ENCODE data around the gene HHAT.

The HHAT gene

GRCh38 chr1:210688512-210689234 is 360.0 kb downstream of the HHAT start:
- no peak overlapping the region for H3K27ac ChIP-seq (ENCODE audit: low read depth, low read length)

DNA sequence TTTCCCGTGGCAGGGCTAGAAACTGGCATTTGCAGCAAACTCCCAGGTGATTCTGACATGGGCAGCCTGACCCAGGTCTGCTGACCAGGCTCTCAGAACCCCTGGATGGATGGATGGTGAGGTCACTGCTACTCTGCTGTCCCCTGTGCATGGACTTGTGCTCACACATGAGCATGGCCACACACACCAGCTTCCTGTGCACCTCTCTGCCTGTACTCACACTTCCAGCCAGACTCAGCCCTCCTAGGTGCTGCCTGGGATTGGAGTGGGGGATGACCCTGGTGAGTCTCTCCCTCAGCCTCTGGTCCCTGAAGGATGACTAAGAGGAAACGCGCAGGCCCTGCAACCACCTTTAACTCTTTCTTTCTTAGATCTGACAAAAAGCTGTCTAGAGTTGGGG is 361.1 kb downstream of the HHAT start:
- H3K36me3 ChIP-seq (ENCODE audit: control insufficient read depth, insufficient read depth, low read length): no peaks in the 10 kb centered on the region

More at GRCh38 chr1:210688512-210689234, 360.0 kb downstream of the HHAT start:
- no peak overlapping the region for H3K9ac ChIP-seq (ENCODE audit: low read length)
- H3K36me3 ChIP-seq (ENCODE audit: control insufficient read depth, insufficient read depth, low read length): no peaks in the 10 kb centered on the region
- H3K4me3 ChIP-seq (ENCODE audit: low read length): no peak overlapping the region
- no peaks in the 10 kb centered on the region for H3K4me1 ChIP-seq (ENCODE audit: control insufficient read depth, insufficient read depth, low read length)
- H3K27me3 ChIP-seq (ENCODE audit: control insufficient read depth, insufficient read depth, low read length): no peaks in the 10 kb centered on the region

DNA sequence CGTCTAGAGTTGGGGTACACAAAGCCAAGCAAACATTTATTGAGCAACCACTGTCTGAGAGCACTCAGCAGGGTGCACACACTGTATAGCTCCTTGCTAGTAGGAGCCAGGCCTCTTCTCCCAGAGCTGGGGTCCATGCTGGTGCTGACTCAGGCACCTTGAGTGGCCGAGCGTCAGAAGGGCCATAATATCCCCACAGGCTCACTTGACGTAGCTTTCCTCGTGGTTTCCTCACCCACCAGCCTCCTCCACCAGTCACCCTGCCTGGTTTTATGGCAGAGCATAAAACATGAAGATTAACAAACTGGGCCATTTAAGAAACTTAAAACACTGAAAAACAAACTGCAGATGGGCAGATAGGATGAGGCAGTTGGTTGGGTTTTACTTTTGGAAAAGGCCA is 361.5 kb downstream of the HHAT start:
- Histone ChIP-seq H3K4me1 (ENCODE audit: control insufficient read depth, insufficient read depth, low read length) (no peaks in the 10 kb centered on the region), H3K9ac (ENCODE audit: low read length) (no peak overlapping the region), H3K4me3 (ENCODE audit: low read length) (no peak overlapping the region), H3K36me3 (ENCODE audit: control insufficient read depth, insufficient read depth, low read length) (no peaks in the 10 kb centered on the region), H3K27me3 (ENCODE audit: control insufficient read depth, insufficient read depth, low read length) (no peaks in the 10 kb centered on the region), H3K27ac (ENCODE audit: low read depth, low read length) (no peak overlapping the region)

More for the DNA sequence above, 361.1 kb downstream of the HHAT start:
- H3K4me3 ChIP-seq (ENCODE audit: low read length): no peak overlapping the region
- no peaks in the 10 kb centered on the region for H3K4me1 ChIP-seq (ENCODE audit: control insufficient read depth, insufficient read depth, low read length)
- H3K27ac ChIP-seq (ENCODE audit: low read depth, low read length): no peak overlapping the region
- no peaks in the 10 kb centered on the region for H3K27me3 ChIP-seq (ENCODE audit: control insufficient read depth, insufficient read depth, low read length)
- no peak overlapping the region for H3K9ac ChIP-seq (ENCODE audit: low read length)

DNA sequence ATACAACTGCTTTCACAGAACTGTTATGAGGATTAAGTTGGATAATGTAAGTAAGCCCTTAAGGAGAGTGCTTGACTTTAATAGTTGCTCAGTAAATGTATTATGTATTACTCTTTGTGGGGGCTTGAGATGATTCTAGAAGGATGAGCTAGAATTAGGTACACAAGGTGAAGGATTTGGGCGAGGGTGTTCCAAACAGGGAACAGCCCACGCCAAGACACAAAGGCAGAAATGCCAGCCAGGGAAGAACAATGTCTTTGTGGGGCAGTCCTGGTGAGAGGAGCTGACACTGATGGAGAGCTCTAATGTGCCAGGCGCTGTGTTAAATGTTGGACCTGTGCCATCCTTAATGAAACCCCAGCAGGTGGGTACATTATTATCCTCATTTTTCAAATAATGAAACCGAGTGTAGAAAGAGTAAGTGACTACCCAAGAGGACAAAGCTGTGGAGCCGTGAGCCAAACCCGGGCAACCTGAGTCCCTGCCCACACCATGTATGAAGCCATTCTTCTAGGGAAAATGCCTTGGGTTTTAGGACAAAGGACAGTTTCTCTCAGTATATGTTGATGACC is 362.4 kb downstream of the HHAT start:
- Histone ChIP-seq H3K4me3 (ENCODE audit: low read length) (no peak overlapping the region), H3K27me3 (ENCODE audit: control insufficient read depth, insufficient read depth, low read length) (no peaks in the 10 kb centered on the region), H3K36me3 (ENCODE audit: control insufficient read depth, insufficient read depth, low read length) (no peaks in the 10 kb centered on the region), H3K4me1 (ENCODE audit: control insufficient read depth, insufficient read depth, low read length) (no peaks in the 10 kb centered on the region), H3K27ac (ENCODE audit: low read depth, low read length) (no peak overlapping the region), H3K9ac (ENCODE audit: low read length) (no peak overlapping the region)

DNA sequence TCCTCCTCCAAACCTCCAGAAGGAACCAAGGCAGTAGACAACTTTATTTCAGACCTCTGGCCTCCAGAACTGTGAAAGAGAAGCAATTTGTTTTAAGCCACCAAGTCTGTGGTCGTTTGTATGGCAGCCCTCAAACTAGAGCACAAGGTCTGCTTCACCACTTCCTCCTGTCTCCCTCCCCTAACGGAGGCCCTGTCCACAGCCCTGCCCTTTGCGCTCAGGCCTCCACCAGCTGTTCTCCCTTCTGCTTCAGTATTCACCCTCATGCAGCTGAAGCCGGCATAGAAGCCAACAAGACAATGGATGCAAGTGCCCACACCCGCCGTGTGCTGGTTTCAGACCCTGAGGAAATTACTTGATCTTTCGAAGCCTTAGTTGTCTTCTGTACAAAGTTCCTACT is 364.1 kb downstream of the HHAT start:
- no peak overlapping the region for H3K27ac ChIP-seq (ENCODE audit: low read depth, low read length)
- no peak overlapping the region for H3K4me3 ChIP-seq (ENCODE audit: low read length)
- H3K4me1 ChIP-seq (ENCODE audit: control insufficient read depth, insufficient read depth, low read length): no peaks in the 10 kb centered on the region
- no peaks in the 10 kb centered on the region for H3K36me3 ChIP-seq (ENCODE audit: control insufficient read depth, insufficient read depth, low read length)
- no peaks in the 10 kb centered on the region for H3K27me3 ChIP-seq (ENCODE audit: control insufficient read depth, insufficient read depth, low read length)
- H3K9ac ChIP-seq (ENCODE audit: low read length): no peak overlapping the region

- Histone ChIP-seq H3K4me1 (ENCODE audit: control insufficient read depth, insufficient read depth, low read length) (no peaks in the 10 kb centered on the region), H3K36me3 (ENCODE audit: control insufficient read depth, insufficient read depth, low read length) (no peaks in the 10 kb centered on the region), H3K27ac (ENCODE audit: low read depth, low read length) (no peak overlapping the region), H3K9ac (ENCODE audit: low read length) (no peak overlapping the region), H3K27me3 (ENCODE audit: control insufficient read depth, insufficient read depth, low read length) (no peaks in the 10 kb centered on the region), H3K4me3 (ENCODE audit: low read length) (no peak overlapping the region)
Measured at GRCh38 chr1:210695026-210695425, 366.3 kb downstream of the HHAT start.

GRCh38 chr1:210696709-210697108 is 368.0 kb downstream of the HHAT start:
- H3K4me1 ChIP-seq (ENCODE audit: control insufficient read depth, insufficient read depth, low read length): no peaks in the 10 kb centered on the region
- no peaks in the 10 kb centered on the region for H3K36me3 ChIP-seq (ENCODE audit: control insufficient read depth, insufficient read depth, low read length)
- no peak overlapping the region for H3K9ac ChIP-seq (ENCODE audit: low read length)
- no peak overlapping the region for H3K4me3 ChIP-seq (ENCODE audit: low read length)
- no peaks in the 10 kb centered on the region for H3K27me3 ChIP-seq (ENCODE audit: control insufficient read depth, insufficient read depth, low read length)
- no peak overlapping the region for H3K27ac ChIP-seq (ENCODE audit: low read depth, low read length)

- Histone ChIP-seq H3K4me1 (ENCODE audit: control insufficient read depth, insufficient read depth, low read length) (no peaks in the 10 kb centered on the region), H3K27me3 (ENCODE audit: control insufficient read depth, insufficient read depth, low read length) (no peaks in the 10 kb centered on the region), H3K36me3 (ENCODE audit: control insufficient read depth, insufficient read depth, low read length) (no peaks in the 10 kb centered on the region), H3K9ac (ENCODE audit: low read length) (no peak overlapping the region), H3K4me3 (ENCODE audit: low read length) (no peak overlapping the region), H3K27ac (ENCODE audit: low read depth, low read length) (no peak overlapping the region)
Measured at GRCh38 chr1:210697185-210697584, 368.5 kb downstream of the HHAT start.

- no peak overlapping the region for H3K4me3 ChIP-seq (ENCODE audit: low read length)
- no peak overlapping the region for H3K27ac ChIP-seq (ENCODE audit: low read depth, low read length)
- no peak overlapping the region for H3K9ac ChIP-seq (ENCODE audit: low read length)
- no peaks in the 10 kb centered on the region for H3K36me3 ChIP-seq (ENCODE audit: control insufficient read depth, insufficient read depth, low read length)
- no peaks in the 10 kb centered on the region for H3K27me3 ChIP-seq (ENCODE audit: control insufficient read depth, insufficient read depth, low read length)
- H3K4me1 ChIP-seq (ENCODE audit: control insufficient read depth, insufficient read depth, low read length): no peaks in the 10 kb centered on the region
Measured at GRCh38 chr1:210698661-210699060, 370.0 kb downstream of the HHAT start.

- H3K36me3 ChIP-seq (ENCODE audit: control insufficient read depth, insufficient read depth, low read length): no peaks in the 10 kb centered on the region
- no peak overlapping the region for H3K4me3 ChIP-seq (ENCODE audit: low read length)
- H3K27me3 ChIP-seq (ENCODE audit: control insufficient read depth, insufficient read depth, low read length): no peaks in the 10 kb centered on the region
- H3K4me1 ChIP-seq (ENCODE audit: control insufficient read depth, insufficient read depth, low read length): no peaks in the 10 kb centered on the region
- no peak overlapping the region for H3K9ac ChIP-seq (ENCODE audit: low read length)
- no peak overlapping the region for H3K27ac ChIP-seq (ENCODE audit: low read depth, low read length)
Measured at GRCh38 chr1:210700083-210700482, 371.4 kb downstream of the HHAT start.

GRCh38 chr1:210700511-210700910 is 371.8 kb downstream of the HHAT start:
- H3K27ac ChIP-seq (ENCODE audit: low read depth, low read length): no peak overlapping the region
- no peak overlapping the region for H3K4me3 ChIP-seq (ENCODE audit: low read length)
- H3K27me3 ChIP-seq (ENCODE audit: control insufficient read depth, insufficient read depth, low read length): no peaks in the 10 kb centered on the region
- H3K36me3 ChIP-seq (ENCODE audit: control insufficient read depth, insufficient read depth, low read length): no peaks in the 10 kb centered on the region
- H3K9ac ChIP-seq (ENCODE audit: low read length): no peak overlapping the region
- no peaks in the 10 kb centered on the region for H3K4me1 ChIP-seq (ENCODE audit: control insufficient read depth, insufficient read depth, low read length)

GRCh38 chr1:210702506-210702905 is 373.8 kb downstream of the HHAT start:
- Histone ChIP-seq H3K4me3 (ENCODE audit: low read length) (no peak overlapping the region), H3K4me1 (ENCODE audit: control insufficient read depth, insufficient read depth, low read length) (no peaks in the 10 kb centered on the region), H3K27ac (ENCODE audit: low read depth, low read length) (no peak overlapping the region), H3K36me3 (ENCODE audit: control insufficient read depth, insufficient read depth, low read length) (no peaks in the 10 kb centered on the region), H3K27me3 (ENCODE audit: control insufficient read depth, insufficient read depth, low read length) (no peaks in the 10 kb centered on the region), H3K9ac (ENCODE audit: low read length) (no peak overlapping the region)

DNA sequence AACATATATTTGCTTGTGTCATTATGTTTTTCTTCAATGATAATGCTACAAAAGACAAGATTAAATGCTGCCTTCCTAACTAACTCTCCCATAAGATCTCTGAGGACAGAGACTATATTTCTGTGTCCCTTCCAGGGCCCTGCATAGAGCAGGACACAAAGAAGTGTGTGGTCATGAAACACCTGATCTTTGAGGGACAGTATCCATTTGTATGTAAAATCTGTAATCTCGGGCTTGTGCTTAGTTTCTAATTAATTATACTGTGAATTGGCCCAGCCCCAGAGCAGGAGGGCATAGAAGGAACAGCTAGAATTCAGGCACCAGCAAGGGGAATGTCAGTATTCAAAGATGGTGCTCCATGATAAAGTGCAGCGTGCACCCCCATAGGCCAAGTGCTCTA is 374.9 kb downstream of the HHAT start:
- Histone ChIP-seq H3K36me3 (ENCODE audit: control insufficient read depth, insufficient read depth, low read length) (no peaks in the 10 kb centered on the region), H3K4me1 (ENCODE audit: control insufficient read depth, insufficient read depth, low read length) (no peaks in the 10 kb centered on the region), H3K27ac (ENCODE audit: low read depth, low read length) (no peak overlapping the region), H3K4me3 (ENCODE audit: low read length) (no peak overlapping the region), H3K27me3 (ENCODE audit: control insufficient read depth, insufficient read depth, low read length) (no peaks in the 10 kb centered on the region), H3K9ac (ENCODE audit: low read length) (no peak overlapping the region)

Measured in rectal smooth muscle tissue (tissue), 1 donor.